ENCODE measurements around the gene KANSL1L. TPM values are rescaled to one million over a fixed set of nuclear protein-coding genes. Genes with fewer than 3 reads are reported as not detected.

The KANSL1L gene
- total RNA-seq, 4 donors from 2014 or later, result 50.3 to 81.8 (median 55.2) TPM

DNA sequence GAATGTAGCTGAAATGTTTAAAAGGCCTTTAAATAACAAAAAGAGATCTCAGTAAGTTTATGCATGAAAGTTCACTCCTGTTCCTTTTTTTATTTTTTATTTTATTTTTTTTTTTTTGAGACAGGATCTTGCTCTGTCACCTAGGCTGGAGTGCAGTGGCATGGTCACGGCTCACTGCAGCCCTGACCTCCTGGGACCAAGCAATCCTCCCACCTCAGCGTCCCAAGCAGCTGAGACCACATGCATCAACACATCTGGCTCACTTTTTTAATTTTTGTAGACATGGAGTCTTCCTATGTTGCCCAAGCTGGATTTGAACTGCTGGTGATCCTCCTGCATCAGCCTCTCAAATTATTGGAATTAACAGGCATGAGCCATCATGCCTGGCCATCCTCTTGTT is 84.3 kb downstream of the KANSL1L start:
- no peaks in the 10 kb centered on the region for H3K36me3 ChIP-seq
- TF ChIP-seq POLR2A (IDR thresholded peaks at IDR 0.05), result no peak
- TF ChIP-seq, protein P1, sequence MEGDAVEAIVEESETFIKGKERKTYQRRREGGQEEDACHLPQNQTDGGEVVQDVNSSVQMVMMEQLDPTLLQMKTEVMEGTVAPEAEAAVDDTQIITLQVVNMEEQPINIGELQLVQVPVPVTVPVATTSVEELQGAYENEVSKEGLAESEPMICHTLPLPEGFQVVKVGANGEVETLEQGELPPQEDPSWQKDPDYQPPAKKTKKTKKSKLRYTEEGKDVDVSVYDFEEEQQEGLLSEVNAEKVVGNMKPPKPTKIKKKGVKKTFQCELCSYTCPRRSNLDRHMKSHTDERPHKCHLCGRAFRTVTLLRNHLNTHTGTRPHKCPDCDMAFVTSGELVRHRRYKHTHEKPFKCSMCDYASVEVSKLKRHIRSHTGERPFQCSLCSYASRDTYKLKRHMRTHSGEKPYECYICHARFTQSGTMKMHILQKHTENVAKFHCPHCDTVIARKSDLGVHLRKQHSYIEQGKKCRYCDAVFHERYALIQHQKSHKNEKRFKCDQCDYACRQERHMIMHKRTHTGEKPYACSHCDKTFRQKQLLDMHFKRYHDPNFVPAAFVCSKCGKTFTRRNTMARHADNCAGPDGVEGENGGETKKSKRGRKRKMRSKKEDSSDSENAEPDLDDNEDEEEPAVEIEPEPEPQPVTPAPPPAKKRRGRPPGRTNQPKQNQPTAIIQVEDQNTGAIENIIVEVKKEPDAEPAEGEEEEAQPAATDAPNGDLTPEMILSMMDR (IDR thresholded peaks at IDR 0.05), result no peak
- DNase-seq, result no peak
- H3K4me3 ChIP-seq, result no peak overlapping the region
- H3K27me3 ChIP-seq, result no peaks in the 10 kb centered on the region
- no peaks in the 10 kb centered on the region for H3K4me1 ChIP-seq
- intact Hi-C loops (cut with DNase I; ENCODE audit: low total_unique reads), result no loop called here
- no peak overlapping the region for H3K27ac ChIP-seq
- no peaks in the 10 kb centered on the region for H3K9me3 ChIP-seq

GRCh38 chr2:210086292-210086691 is 84.9 kb downstream of the KANSL1L start:
- no peaks in the 10 kb centered on the region for H3K9me3 ChIP-seq
- no peaks in the 10 kb centered on the region for H3K27me3 ChIP-seq
- H3K36me3 ChIP-seq, result no peaks in the 10 kb centered on the region
- no peak for DNase-seq
- no peak for TF ChIP-seq POLR2A (IDR thresholded peaks at IDR 0.05)
- TF ChIP-seq, protein P1 (IDR thresholded peaks at IDR 0.05), result no peak
- no peak overlapping the region for H3K27ac ChIP-seq
- H3K4me1 ChIP-seq, result no peaks in the 10 kb centered on the region
- intact Hi-C loops (cut with DNase I; ENCODE audit: low total_unique reads), result no loop called here
- no peak overlapping the region for H3K4me3 ChIP-seq

GRCh38 chr2:210072922-210073509 is 98.2 kb downstream of the KANSL1L start:
- no peak for DNase-seq
- H3K27me3 ChIP-seq, result no peaks in the 10 kb centered on the region
- H3K27ac ChIP-seq, result no peak overlapping the region
- H3K4me3 ChIP-seq, result no peak overlapping the region
- TF ChIP-seq POLR2A (IDR thresholded peaks at IDR 0.05), result no peak
- TF ChIP-seq, protein P1 (IDR thresholded peaks at IDR 0.05), result peak; percentile 27 to 48 (median 44)
- intact Hi-C loops (cut with DNase I; ENCODE audit: low total_unique reads), result no loop called here
- no peaks in the 10 kb centered on the region for H3K36me3 ChIP-seq
- no peaks in the 10 kb centered on the region for H3K4me1 ChIP-seq
- H3K9me3 ChIP-seq, result no peaks in the 10 kb centered on the region

DNA sequence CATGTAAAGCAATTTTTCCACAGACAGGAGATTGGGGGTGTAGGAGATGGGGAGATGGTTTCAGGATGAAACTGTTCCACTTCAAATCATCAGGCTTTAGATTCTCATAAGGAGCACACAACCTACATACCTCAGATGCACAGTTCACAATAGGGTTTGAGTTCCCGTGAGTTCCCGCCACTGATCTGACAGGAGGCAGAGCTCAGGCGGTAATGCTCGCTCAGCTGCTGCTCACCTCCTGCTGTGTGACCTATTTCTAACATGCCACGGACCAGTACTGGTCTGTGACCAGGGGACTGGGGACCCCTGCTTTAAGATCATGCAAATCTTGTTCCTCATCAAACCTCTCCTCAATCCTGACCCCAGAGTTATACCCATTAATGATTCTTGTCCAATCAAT is 98.7 kb downstream of the KANSL1L start:
- no peak for DNase-seq
- no peaks in the 10 kb centered on the region for H3K27me3 ChIP-seq
- no peaks in the 10 kb centered on the region for H3K9me3 ChIP-seq
- no peak for TF ChIP-seq POLR2A (IDR thresholded peaks at IDR 0.05)
- TF ChIP-seq, protein P1 (IDR thresholded peaks at IDR 0.05), result no peak
- H3K27ac ChIP-seq, result no peak overlapping the region
- no peaks in the 10 kb centered on the region for H3K36me3 ChIP-seq
- no peak overlapping the region for H3K4me3 ChIP-seq
- H3K4me1 ChIP-seq, result no peaks in the 10 kb centered on the region
- intact Hi-C loops (cut with DNase I; ENCODE audit: low total_unique reads), result no loop called here

GRCh38 chr2:210063306-210063705 is 107.9 kb downstream of the KANSL1L start:
- Histone ChIP-seq H3K4me3 (no peak overlapping the region), H3K4me1 (no peaks in the 10 kb centered on the region), H3K9me3 (no peaks in the 10 kb centered on the region), H3K27me3 (no peaks in the 10 kb centered on the region), H3K27ac (no peak overlapping the region), H3K36me3 (no peaks in the 10 kb centered on the region)
- DNase-seq, result no peak
- intact Hi-C loops (cut with DNase I; ENCODE audit: low total_unique reads), result no loop called here
- TF ChIP-seq, protein P1 (IDR thresholded peaks at IDR 0.05), result no peak
- TF ChIP-seq POLR2A (IDR thresholded peaks at IDR 0.05), result no peak

All from uterus (tissue), 4 donors.